HEK293 (cell line): ENCODE measurements around the gene GRHL3.

ENCODE experiments used
- CTCF ChIA-PET: fragments of 350-600 bp; formaldehyde crosslinking; extraction: SDS; loops from one replicate; lab custom pipeline; 2021; ENCODE audit warnings: antibody characterized with exemption; lab: Yijun Ruan, JAX
- POLR2A ChIA-PET: fragments of 300-600 bp; formaldehyde crosslinking; extraction: SDS; loops from one replicate; lab custom pipeline; 2020; ENCODE audit warnings: antibody characterized with exemption, inconsistent platforms; lab: Yijun Ruan, JAX
- H3K27ac ChIP-seq: fragments of 200-500 bp; sonication (Bioruptor generic); 2 replicates; pipeline ENCODE4 v1.5.1; 2014; ENCODE audit warnings: low read depth, low read length, control low read depth, inconsistent platforms; ENCODE audit errors: extremely low read depth
- H3K36me3 ChIP-seq, 2 experiments: fragments of 200-500 bp in 1 of 2; sonication (Bioruptor generic) in 1 of 2; 1 replicate in 1 of 2; 2 replicates in 1 of 2; pipeline ENCODE4 v1.5.1; 2014 to 2017; ENCODE audit warnings: inconsistent platforms in 2 of 2, low read length in 2 of 2; ENCODE audit not compliant: control insufficient read depth in 2 of 2, insufficient read depth in 1 of 2
- H3K4me1 ChIP-seq: fragments of 200-500 bp; sonication (Bioruptor generic); 2 replicates; pipeline ENCODE4 v1.5.1; 2014; ENCODE audit warnings: mild to moderate bottlenecking, low read length, inconsistent platforms; ENCODE audit not compliant: control insufficient read depth, insufficient read depth
- H3K4me3 ChIP-seq: 2 replicates; pipeline ENCODE4 v1.5.1; 2011; ENCODE audit warnings: low read depth, mild to moderate bottlenecking, control low read depth, low read length, moderate library complexity
- H3K9me3 ChIP-seq: fragments of 200-500 bp; sonication (Bioruptor generic); 2 replicates; pipeline ENCODE4 v1.5.1; 2014; ENCODE audit warnings: low read depth, low read length, inconsistent platforms; ENCODE audit not compliant: control insufficient read depth, insufficient read depth
- GFI1B ChIP-seq: fragments of 450-650 bp; formaldehyde crosslinking; IDR thresholded peaks from 2 replicates; pipeline ENCODE4 v1.5.1; 2016; ENCODE audit warnings: missing biosample characterization, missing genetic modification characterization
- KLF10 ChIP-seq: fragments of 450-650 bp; IDR thresholded peaks from 2 replicates; pipeline ENCODE4 v1.5.1; 2018; ENCODE audit warnings: missing biosample characterization, mild to moderate bottlenecking, missing genetic modification characterization
- REST ChIP-seq: fragments of 450-650 bp; formaldehyde crosslinking; IDR thresholded peaks from 2 replicates; pipeline ENCODE4 v1.5.1; 2016; ENCODE audit warnings: missing biosample characterization, missing genetic modification characterization
- SCRT2 ChIP-seq: fragments of 450-650 bp; formaldehyde crosslinking; IDR thresholded peaks from 2 replicates; pipeline ENCODE4 v1.5.1; 2016; ENCODE audit warnings: missing biosample characterization, missing genetic modification characterization
- SP3 ChIP-seq: fragments of 450-650 bp; formaldehyde crosslinking; IDR thresholded peaks from 2 replicates; pipeline ENCODE4 v1.5.1; 2016; ENCODE audit warnings: missing biosample characterization, missing genetic modification characterization
- ZBTB8A ChIP-seq: fragments of 450-650 bp; formaldehyde crosslinking; IDR thresholded peaks from 2 replicates; pipeline ENCODE4 v1.5.1; 2016; ENCODE audit warnings: missing biosample characterization, missing genetic modification characterization
- ZNF132 ChIP-seq: fragments of 450-650 bp; formaldehyde crosslinking; IDR thresholded peaks from 2 replicates; pipeline ENCODE4 v1.5.1; 2017; ENCODE audit warnings: missing biosample characterization, missing genetic modification characterization, borderline replicate concordance
- ZNF175 ChIP-seq: fragments of 450-650 bp; formaldehyde crosslinking; IDR thresholded peaks from 2 replicates; pipeline ENCODE4 v1.5.1; 2016; ENCODE audit warnings: missing biosample characterization, missing genetic modification characterization
- ZNF19 ChIP-seq: fragments of 450-650 bp; formaldehyde crosslinking; IDR thresholded peaks from 2 replicates; pipeline ENCODE4; 2016; ENCODE audit warnings: missing biosample characterization, missing genetic modification characterization, low read depth
- ZNF239 ChIP-seq: fragments of 450-650 bp; formaldehyde crosslinking; IDR thresholded peaks from 2 replicates; pipeline ENCODE4 v1.5.1; 2016; ENCODE audit warnings: missing biosample characterization, missing genetic modification characterization
- ZNF248 ChIP-seq: fragments of 450-650 bp; formaldehyde crosslinking; IDR thresholded peaks from 2 replicates; pipeline ENCODE4 v1.5.1; 2017; ENCODE audit warnings: missing biosample characterization, missing genetic modification characterization
- ZNF501 ChIP-seq: fragments of 450-650 bp; formaldehyde crosslinking; IDR thresholded peaks from 2 replicates; pipeline ENCODE4 v1.5.1; 2016; ENCODE audit warnings: missing biosample characterization, missing genetic modification characterization
- ZNF548 ChIP-seq: fragments of 450-650 bp; formaldehyde crosslinking; IDR thresholded peaks from 2 replicates; pipeline ENCODE4 v1.5.1; 2016; ENCODE audit warnings: missing biosample characterization, missing genetic modification characterization
- ZNF701 ChIP-seq: fragments of 450-650 bp; formaldehyde crosslinking; IDR thresholded peaks from 2 replicates; pipeline ENCODE4 v1.5.1; 2016; ENCODE audit warnings: missing biosample characterization, missing genetic modification characterization
- ZSCAN23 ChIP-seq: fragments of 450-650 bp; formaldehyde crosslinking; IDR thresholded peaks from 2 replicates; pipeline ENCODE4 v1.5.1; 2016; ENCODE audit warnings: missing biosample characterization, missing genetic modification characterization
- TF ChIP-seq, protein P1 (sequence below): fragments of 450-650 bp; formaldehyde crosslinking; IDR thresholded peaks from 2 replicates; pipeline ENCODE4 v1.5.1; 2016; ENCODE audit warnings: missing biosample characterization, missing genetic modification characterization, borderline replicate concordance
- TF ChIP-seq, protein P2 (sequence below): fragments of 450-650 bp; formaldehyde crosslinking; IDR thresholded peaks from 2 replicates; pipeline ENCODE4 v1.5.1; 2016; ENCODE audit warnings: missing biosample characterization, missing genetic modification characterization

GRHL3 gene

DNA sequence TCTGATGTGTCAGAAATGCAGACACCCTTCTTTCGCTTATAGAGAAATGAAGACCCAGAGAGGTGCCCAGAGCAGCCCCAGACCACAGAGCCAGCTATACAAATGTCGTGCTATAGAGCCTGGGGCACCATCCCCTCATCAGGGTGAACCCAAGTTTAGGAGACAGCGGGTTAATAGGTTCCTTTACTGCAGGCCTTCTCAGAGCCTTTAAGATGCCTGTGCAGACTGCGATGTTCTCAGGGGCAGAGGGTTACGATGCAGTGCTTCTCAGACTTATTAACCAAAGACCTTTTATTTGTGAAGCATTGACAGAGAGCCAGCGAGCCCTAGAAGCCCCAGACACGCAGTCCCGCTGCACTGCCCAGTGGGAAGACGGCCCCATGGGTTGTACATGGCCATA, 47.5 kb downstream of the GRHL3 start:
- TF ChIP-seq ZNF239 (tag by site-specific recombination) (peak; percentile 97), ZNF175 (tag by site-specific recombination) (no peak)
- Histone ChIP-seq H3K9me3 (no peaks in the 10 kb centered on the region), H3K4me3 (no peak overlapping the region), H3K27ac (no peak overlapping the region), H3K36me3 (peaks cover 3 to 37% of the 10 kb centered on the region in 2 experiments; a peak in 2 of 3 replicates), H3K4me1 (no peaks in the 10 kb centered on the region)
- ChIA-PET CTCF (interaction anchor here (1.9 to 5.1 kb wide), 2 partner anchors 25 to 165 kb away, joined by 4 to 23 read pairs; no protein-coding TSS in a partner anchor), POLR2A (interaction anchor here (2.8 kb wide), 1 partner anchor 45 kb away, joined by 10 read pairs; no protein-coding TSS in a partner anchor)

- H3K9me3 ChIP-seq: no peaks in the 10 kb centered on the region
- peaks cover 3 to 44% of the 10 kb centered on the region in 2 experiments; a peak in 2 of 3 replicates for H3K36me3 ChIP-seq
- 0 out of 2 replicates have a peak, but pooled peaks have one; percentile 43 for TF ChIP-seq SCRT2 (tag by site-specific recombination)
- no peak for TF ChIP-seq ZBTB8A (tag by site-specific recombination)
- ChIA-PET POLR2A (no interaction called here), CTCF (interaction anchor here (0.5 to 5.1 kb wide), 5 partner anchors 10 to 170 kb away, joined by 3 to 23 read pairs (median 4); no protein-coding TSS in a partner anchor)
- H3K4me1 ChIP-seq: no peaks in the 10 kb centered on the region
- H3K27ac ChIP-seq: no peak overlapping the region
- no peak overlapping the region for H3K4me3 ChIP-seq
These were observed 50.0 kb downstream of the GRHL3 start for GRCh38 chr1:24369199-24369598.

DNA sequence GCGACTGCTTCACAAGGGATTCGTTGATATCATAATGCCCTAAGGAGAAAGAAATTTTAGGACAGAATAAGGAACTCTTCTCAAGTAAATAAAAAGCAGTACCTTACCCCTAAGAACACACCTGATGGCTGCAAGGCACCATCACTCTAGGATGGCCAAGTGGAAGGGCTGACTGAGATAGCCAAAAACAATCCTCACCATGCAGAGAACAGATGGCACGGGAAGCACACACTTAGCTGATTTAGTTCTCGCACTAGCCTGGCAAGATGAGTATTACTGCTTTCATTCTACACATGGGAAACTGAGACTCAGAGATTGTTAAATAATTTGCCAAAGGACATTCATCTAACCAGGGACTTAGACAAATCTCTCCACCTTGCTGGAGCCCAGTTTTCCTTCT, 50.6 kb downstream of the GRHL3 start:
- H3K9me3 ChIP-seq: no peaks in the 10 kb centered on the region
- H3K4me3 ChIP-seq: no peak overlapping the region
- no peak for TF ChIP-seq ZNF19 (tag by site-specific recombination)
- TF ChIP-seq ZNF548 (tag by site-specific recombination): no peak
- TF ChIP-seq, protein P1, sequence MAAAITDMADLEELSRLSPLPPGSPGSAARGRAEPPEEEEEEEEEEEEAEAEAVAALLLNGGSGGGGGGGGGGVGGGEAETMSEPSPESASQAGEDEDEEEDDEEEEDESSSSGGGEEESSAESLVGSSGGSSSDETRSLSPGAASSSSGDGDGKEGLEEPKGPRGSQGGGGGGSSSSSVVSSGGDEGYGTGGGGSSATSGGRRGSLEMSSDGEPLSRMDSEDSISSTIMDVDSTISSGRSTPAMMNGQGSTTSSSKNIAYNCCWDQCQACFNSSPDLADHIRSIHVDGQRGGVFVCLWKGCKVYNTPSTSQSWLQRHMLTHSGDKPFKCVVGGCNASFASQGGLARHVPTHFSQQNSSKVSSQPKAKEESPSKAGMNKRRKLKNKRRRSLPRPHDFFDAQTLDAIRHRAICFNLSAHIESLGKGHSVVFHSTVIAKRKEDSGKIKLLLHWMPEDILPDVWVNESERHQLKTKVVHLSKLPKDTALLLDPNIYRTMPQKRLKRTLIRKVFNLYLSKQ (tag by site-specific recombination): no peak
- no peak for TF ChIP-seq SP3 (tag by site-specific recombination)
- TF ChIP-seq ZNF132: no peak
- TF ChIP-seq, protein P2, sequence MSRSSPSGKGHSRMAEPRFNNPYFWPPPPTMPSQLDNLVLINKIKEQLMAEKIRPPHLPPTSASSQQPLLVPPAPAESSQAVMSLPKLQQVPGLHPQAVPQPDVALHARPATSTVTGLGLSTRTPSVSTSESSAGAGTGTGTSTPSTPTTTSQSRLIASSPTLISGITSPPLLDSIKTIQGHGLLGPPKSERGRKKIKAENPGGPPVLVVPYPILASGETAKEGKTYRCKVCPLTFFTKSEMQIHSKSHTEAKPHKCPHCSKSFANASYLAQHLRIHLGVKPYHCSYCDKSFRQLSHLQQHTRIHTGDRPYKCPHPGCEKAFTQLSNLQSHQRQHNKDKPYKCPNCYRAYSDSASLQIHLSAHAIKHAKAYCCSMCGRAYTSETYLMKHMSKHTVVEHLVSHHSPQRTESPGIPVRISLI (tag by site-specific recombination): no peak
- TF ChIP-seq REST (tag by site-specific recombination): no peak
- no peak for TF ChIP-seq ZSCAN23
- no peak for TF ChIP-seq GFI1B
- TF ChIP-seq ZNF248 (tag by site-specific recombination): no peak
- TF ChIP-seq ZNF501: no peak
- no peak for TF ChIP-seq KLF10 (tag by site-specific recombination)
- no peak for TF ChIP-seq ZNF701 (tag by site-specific recombination)
- TF ChIP-seq, all 188 proteins: peak for 0
- Histone ChIP-seq H3K27ac (no peak overlapping the region), H3K4me1 (no peaks in the 10 kb centered on the region), H3K36me3 (peaks cover 3 to 44% of the 10 kb centered on the region in 2 experiments; a peak in 2 of 3 replicates)
- POLR2A ChIA-PET: no interaction called here
- CTCF ChIA-PET: interaction anchor here (0.5 to 0.6 kb wide), 2 partner anchors 123 to 170 kb away, joined by 3 to 4 read pairs; no protein-coding TSS in a partner anchor
